Omental fat pad (tissue), 4 donors: ENCODE data around the gene EVI5. TPM values are rescaled to one million over a fixed set of nuclear protein-coding genes. Genes with fewer than 3 reads are reported as not detected.

Experiments
- ATAC-seq: fragments of 150-250 bp; one replicate; pipeline ENCODE4 v1.9.1; 2016; ENCODE audit warnings: mild to moderate bottlenecking, moderate library complexity; ENCODE audit not compliant: low FRiP score
- DNase-seq: peaks from one replicate; pipeline ENCODE4 v3.0.0-alpha.2; 2019; ENCODE audit warnings: low spot score
- total RNA-seq, 4 donors: library from RNA; depleted of rRNA; stranded (reverse); fragments of >200 nt; gene quantifications; one replicate each; pipeline ENCODE4 v1.1.0, GENCODE V29; 2016
- TF ChIP-seq, protein P1 (sequence below), 3 donors: fragments of 450-650 bp; IDR thresholded peaks; one replicate each; pipeline ENCODE4 v1.5.1; 2016 to 2017; ENCODE audit warnings: antibody characterized with exemption in 3 of 3, mild to moderate bottlenecking in 3 of 3, moderate library complexity in 2 of 3

The EVI5 gene
- total RNA-seq, 4 donors from 2014 or later = 25.9 to 38.3 (median 30.7) TPM

DNA sequence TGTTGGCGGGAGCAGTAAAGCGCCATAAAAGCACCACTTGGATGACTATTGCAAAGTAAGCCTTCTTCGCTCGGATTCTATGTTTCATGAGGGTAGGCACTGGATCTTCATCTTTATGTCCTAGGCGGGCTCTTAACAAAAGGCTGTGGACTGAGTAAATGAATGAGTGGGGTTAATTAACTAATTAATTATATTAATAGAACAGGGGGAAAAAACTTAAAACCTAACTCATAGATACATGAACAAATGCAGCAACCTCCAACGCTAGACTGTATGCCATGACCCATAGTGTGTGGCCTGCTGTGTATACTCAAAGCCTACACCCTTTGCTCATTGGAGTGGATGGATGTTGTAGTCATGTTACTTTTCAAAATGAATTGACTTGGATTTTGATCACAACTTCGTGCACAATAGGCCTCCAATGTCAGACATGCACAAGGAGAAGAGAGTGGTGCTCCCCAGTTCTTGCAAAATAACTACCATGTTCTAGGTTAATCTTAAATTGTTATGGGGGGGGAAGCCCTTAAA lies 297.8 kb downstream of the EVI5 start:
- no peak for ATAC-seq
- TF ChIP-seq, protein P1, sequence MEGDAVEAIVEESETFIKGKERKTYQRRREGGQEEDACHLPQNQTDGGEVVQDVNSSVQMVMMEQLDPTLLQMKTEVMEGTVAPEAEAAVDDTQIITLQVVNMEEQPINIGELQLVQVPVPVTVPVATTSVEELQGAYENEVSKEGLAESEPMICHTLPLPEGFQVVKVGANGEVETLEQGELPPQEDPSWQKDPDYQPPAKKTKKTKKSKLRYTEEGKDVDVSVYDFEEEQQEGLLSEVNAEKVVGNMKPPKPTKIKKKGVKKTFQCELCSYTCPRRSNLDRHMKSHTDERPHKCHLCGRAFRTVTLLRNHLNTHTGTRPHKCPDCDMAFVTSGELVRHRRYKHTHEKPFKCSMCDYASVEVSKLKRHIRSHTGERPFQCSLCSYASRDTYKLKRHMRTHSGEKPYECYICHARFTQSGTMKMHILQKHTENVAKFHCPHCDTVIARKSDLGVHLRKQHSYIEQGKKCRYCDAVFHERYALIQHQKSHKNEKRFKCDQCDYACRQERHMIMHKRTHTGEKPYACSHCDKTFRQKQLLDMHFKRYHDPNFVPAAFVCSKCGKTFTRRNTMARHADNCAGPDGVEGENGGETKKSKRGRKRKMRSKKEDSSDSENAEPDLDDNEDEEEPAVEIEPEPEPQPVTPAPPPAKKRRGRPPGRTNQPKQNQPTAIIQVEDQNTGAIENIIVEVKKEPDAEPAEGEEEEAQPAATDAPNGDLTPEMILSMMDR (IDR thresholded peaks at IDR 0.05) = no peak

DNA sequence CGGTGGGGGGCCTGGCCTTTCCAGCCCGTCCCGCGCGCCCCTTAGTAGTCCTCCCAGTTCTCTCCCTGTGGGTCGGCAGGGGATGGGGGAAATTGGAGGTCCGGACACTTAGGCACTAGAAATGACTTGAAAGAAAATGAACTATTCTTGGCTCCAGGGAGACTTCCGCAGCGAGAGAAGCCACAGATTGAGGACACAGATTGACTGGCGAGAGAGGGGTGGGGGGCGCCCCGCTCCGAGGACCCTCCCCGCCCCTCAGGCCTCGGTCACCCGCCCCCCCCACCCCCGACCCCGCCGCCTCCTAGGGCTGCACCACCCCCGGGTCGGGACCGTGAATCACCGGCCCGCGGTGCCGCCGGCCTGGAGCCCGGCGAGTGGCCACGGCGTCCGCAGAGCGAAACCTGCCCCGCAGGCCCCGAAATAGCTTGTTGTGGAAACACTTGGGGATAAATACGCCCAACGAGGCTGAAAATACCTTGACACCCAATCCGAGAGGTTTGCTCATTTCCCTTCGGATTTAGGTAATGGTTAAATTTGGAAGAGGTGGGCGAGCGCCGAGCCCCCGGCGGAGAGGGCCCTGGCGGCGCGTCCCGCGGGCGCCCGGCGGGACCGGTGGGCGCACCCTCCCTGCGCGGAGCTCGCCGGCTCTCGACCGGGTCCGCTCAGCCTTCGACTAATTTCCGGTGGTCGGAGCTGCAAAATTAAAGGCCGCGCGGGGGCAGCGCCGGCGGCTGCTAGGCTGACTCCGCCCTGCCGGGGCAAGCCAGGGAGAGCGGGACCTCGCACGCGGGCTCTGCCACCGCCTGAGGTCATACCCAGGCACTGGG lies 298.4 kb downstream of the EVI5 start, which contains the start of gene GFI1:
Gene GFI1, minus strand, starts transcription at position 675 of the 827 bp plus-strand sequence. CDS start 3,438 bp downstream, outside the sequence.
- DNase-seq (no peak), ATAC-seq (no peak)
- TF ChIP-seq, protein P1 (IDR thresholded peaks at IDR 0.05) = no peak

More for the DNA sequence above, 297.8 kb downstream of the EVI5 start:
- DNase-seq = no peak

DNA sequence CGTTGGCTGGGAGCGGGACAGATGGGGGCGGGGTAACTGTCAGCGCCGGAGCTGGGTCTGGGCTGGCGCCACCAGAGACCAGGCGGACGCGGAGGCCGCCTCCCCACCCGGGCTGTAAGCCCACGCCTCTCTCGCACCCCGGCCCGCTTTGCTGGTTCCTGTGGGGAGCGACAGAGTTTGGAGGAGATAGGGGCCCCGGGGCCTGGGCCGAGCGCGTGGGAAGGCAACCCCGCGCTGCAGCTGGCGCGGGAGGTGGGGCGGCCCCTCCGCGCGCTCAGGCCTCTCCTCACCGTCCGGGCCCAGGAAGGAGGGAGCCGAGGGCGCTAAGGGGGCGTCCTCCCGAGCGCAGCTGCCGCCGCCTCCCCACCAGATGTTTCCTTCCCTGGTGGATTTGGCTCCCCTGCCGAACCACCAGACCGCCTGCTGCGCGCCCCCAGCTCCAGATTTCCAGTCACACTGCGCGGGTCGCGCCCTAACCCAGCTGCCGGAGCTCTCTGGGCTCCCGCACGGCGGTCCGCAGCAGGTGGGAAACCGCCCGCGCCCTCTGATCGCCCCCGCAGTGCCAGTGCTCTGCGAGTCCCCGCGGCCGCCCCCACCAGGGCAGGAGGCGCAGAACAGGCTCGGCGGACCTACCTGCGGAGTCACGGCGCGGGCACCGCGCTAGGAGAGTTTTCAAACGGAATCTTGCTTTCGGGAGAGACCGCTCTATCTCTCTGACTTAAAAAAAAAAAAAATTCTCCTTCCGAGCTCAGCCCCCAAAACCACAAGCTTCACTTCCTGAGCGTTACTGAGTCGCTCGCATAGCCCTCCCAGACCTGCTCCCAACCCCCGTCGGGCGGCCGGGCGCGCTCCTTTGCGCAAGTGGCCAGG lies 299.3 kb downstream of the EVI5 start:
- TF ChIP-seq, protein P1 (IDR thresholded peaks at IDR 0.05) = no peak
- ATAC-seq (no peak), DNase-seq (no peak)

DNA sequence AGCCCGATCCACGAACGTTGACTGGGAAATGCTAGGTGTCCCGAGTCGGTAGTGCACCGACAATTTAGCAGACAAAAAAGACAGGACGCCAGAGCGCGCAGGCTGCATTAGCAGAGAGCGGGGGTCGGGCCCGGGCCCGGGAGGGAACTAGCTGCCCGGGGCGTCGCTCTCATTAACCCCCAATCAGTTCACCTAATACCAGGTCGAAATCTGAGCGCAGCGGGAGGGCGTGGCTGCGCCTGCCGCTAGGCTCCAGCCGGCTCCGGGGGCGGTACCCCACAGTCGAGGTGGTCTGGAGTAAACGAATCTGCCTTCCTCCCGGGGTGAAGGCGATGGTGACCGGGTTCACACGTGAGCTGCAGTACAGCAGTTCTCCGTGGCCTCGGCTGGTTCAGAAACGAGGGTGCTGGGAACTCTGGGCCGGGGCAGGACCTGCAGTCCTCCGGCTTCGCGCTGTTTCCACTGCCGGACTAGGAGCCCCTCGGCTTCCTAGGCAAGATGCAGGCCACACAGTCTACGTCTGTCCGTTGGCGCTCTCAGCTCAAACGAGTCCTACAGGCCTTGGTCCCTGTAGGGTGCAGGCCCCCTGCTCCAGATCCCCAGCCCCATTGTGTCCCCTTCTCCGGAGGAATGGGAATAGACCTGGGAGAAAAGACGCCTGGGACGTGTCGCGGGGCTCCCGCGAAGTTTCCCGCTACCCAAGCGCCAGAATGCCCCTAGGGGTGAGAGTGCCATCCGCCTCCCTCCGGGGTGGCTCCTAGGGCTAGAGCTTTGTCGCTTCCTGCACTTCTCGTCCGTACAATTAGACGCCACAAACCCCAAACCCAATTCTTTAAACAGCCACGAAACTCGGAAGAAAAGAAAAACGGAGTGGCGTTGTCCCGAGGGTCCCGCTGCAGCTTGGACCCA lies 300.2 kb downstream of the EVI5 start:
- TF ChIP-seq, protein P1 (IDR thresholded peaks at IDR 0.05) = no peak
- DNase-seq (no peak), ATAC-seq (no peak)

DNA sequence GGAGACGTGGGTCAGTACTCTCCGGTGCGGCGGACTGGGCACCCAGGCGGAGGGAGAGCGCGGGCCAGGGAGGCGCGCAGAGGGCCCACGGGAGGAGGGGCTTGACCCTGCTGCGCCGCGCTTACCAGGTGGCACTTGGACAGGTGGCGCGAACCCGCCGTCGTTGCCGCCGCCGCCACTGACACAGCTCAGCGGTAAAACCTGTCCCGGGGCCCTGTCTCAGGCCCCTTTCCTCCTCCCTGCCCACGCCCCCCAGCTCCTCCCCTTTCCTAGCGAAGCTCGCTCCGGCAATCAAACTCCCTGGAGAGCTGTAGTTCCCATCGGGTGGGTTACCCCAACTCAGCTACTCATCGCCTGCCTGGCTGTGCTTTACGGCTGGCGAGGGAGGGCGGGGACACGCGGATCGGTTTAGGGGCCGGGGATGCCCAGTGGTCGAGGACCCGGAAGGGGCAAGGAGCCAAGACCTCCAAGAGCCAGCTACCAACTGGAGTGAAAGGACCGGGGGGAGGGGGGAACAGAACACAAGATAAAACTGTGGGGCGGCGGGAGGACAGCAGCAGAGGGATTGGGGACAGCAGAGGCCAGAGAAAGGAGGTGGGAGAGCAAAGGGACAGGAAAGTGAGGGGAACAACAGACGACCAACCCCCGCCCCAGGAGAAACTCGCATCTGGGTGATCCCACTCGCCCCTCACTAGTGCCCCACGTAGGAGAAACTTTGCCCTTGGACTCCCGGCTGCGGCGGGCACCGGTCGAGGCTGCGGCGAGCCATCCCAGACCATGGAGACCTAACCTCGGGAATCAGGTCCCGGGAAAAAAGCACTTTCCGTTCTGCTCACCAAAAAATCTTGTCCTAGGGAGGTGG lies 301.1 kb downstream of the EVI5 start:
- no peak for DNase-seq
- TF ChIP-seq, protein P1 (IDR thresholded peaks at IDR 0.05) = no peak
- ATAC-seq = no peak
